Measurements from ENCODE around the gene RHOB.
A peak's percentile ranks its signal among the peaks of the same experiment; 100 is the strongest.

Gene RHOB

GRCh38 chr2:20446917-20447436 lies at the start of gene RHOB:
TSS of gene RHOB (plus strand) at chr2:20447074. CDS start at chr2:20447466, 392 bp downstream.
- Mint-ChIP-seq H3K27ac (peak within 1 kb of the TSS; percentile 79), H3K4me3 (peak within 1 kb of the TSS; percentile 82), H3K9me3 (no peaks in the 10 kb centered on the region), H3K27me3 (peaks cover 3% of the 10 kb centered on the region), H3K4me1 (peaks cover 13% of the 10 kb centered on the region), H3K36me3 (no peaks in the 10 kb centered on the region)
- peak; percentile 99 for ATAC-seq

GRCh38 chr2:20397811-20398447 lies 48.9 kb upstream of the RHOB start:
- Mint-ChIP-seq H3K4me3 (no peak overlapping the region), H3K27ac (no peak overlapping the region), H3K27me3 (peaks cover 21% of the 10 kb centered on the region), H3K9me3 (no peaks in the 10 kb centered on the region), H3K36me3 (no peaks in the 10 kb centered on the region), H3K4me1 (peaks cover 5% of the 10 kb centered on the region)
- ATAC-seq: no peak

GRCh38 chr2:20398956-20399567 lies 47.8 kb upstream of the RHOB start:
- Mint-ChIP-seq H3K27ac (no peak overlapping the region), H3K4me1 (peaks cover 5% of the 10 kb centered on the region), H3K9me3 (no peaks in the 10 kb centered on the region), H3K4me3 (no peak overlapping the region), H3K27me3 (peaks cover 17% of the 10 kb centered on the region), H3K36me3 (no peaks in the 10 kb centered on the region)
- ATAC-seq: no peak

- no peaks in the 10 kb centered on the region for H3K9me3 Mint-ChIP-seq
- H3K4me3 Mint-ChIP-seq: no peak overlapping the region
- H3K36me3 Mint-ChIP-seq: no peaks in the 10 kb centered on the region
- peaks cover 5% of the 10 kb centered on the region for H3K4me1 Mint-ChIP-seq
- ATAC-seq: no peak
- no peak overlapping the region for H3K27ac Mint-ChIP-seq
- H3K27me3 Mint-ChIP-seq: peaks cover 9% of the 10 kb centered on the region
These were observed 46.6 kb upstream of the RHOB start for GRCh38 chr2:20400306-20400705.

GRCh38 chr2:20400787-20401488 lies 45.9 kb upstream of the RHOB start:
- no peaks in the 10 kb centered on the region for H3K9me3 Mint-ChIP-seq
- ATAC-seq: no peak
- no peak overlapping the region for H3K4me3 Mint-ChIP-seq
- H3K27me3 Mint-ChIP-seq: peaks cover 9% of the 10 kb centered on the region
- no peaks in the 10 kb centered on the region for H3K36me3 Mint-ChIP-seq
- H3K4me1 Mint-ChIP-seq: peaks cover 5% of the 10 kb centered on the region
- no peak overlapping the region for H3K27ac Mint-ChIP-seq

- Mint-ChIP-seq H3K4me1 (peaks cover 1% of the 10 kb centered on the region), H3K4me3 (no peak overlapping the region), H3K27ac (no peak overlapping the region), H3K9me3 (no peaks in the 10 kb centered on the region), H3K36me3 (no peaks in the 10 kb centered on the region), H3K27me3 (peaks cover 9% of the 10 kb centered on the region)
- ATAC-seq: no peak
These were observed 45.4 kb upstream of the RHOB start for GRCh38 chr2:20401489-20401835.

- Mint-ChIP-seq H3K4me1 (no peaks in the 10 kb centered on the region), H3K27ac (no peak overlapping the region), H3K36me3 (peaks cover 3% of the 10 kb centered on the region), H3K9me3 (peaks cover 7% of the 10 kb centered on the region), H3K4me3 (no peak overlapping the region), H3K27me3 (peaks cover 9% of the 10 kb centered on the region)
- ATAC-seq: no peak
These were observed 43.0 kb upstream of the RHOB start for GRCh38 chr2:20403774-20404312.

GRCh38 chr2:20404950-20405349 lies 41.9 kb upstream of the RHOB start:
- no peak for ATAC-seq
- Mint-ChIP-seq H3K4me1 (no peaks in the 10 kb centered on the region), H3K36me3 (peaks cover 6% of the 10 kb centered on the region), H3K27me3 (peaks cover 9% of the 10 kb centered on the region), H3K27ac (no peak overlapping the region), H3K9me3 (peaks cover 13% of the 10 kb centered on the region), H3K4me3 (no peak overlapping the region)

GRCh38 chr2:20409039-20409438 lies 37.8 kb upstream of the RHOB start:
- no peak overlapping the region for H3K27ac Mint-ChIP-seq
- no peak for ATAC-seq
- H3K36me3 Mint-ChIP-seq: peaks cover 6% of the 10 kb centered on the region
- H3K9me3 Mint-ChIP-seq: peaks cover 14% of the 10 kb centered on the region
- H3K4me1 Mint-ChIP-seq: peaks cover 11% of the 10 kb centered on the region
- no peak overlapping the region for H3K4me3 Mint-ChIP-seq
- no peaks in the 10 kb centered on the region for H3K27me3 Mint-ChIP-seq

- H3K4me3 Mint-ChIP-seq: no peak overlapping the region
- H3K27me3 Mint-ChIP-seq: no peaks in the 10 kb centered on the region
- H3K9me3 Mint-ChIP-seq: peaks cover 18% of the 10 kb centered on the region
- H3K4me1 Mint-ChIP-seq: peaks cover 11% of the 10 kb centered on the region
- H3K36me3 Mint-ChIP-seq: peaks cover 6% of the 10 kb centered on the region
- ATAC-seq: no peak
- no peak overlapping the region for H3K27ac Mint-ChIP-seq
These were observed 36.2 kb upstream of the RHOB start for GRCh38 chr2:20410556-20411277.

GRCh38 chr2:20411361-20411894 lies 35.4 kb upstream of the RHOB start:
- Mint-ChIP-seq H3K27me3 (no peaks in the 10 kb centered on the region), H3K27ac (no peak overlapping the region), H3K4me3 (no peak overlapping the region), H3K4me1 (peaks cover 11% of the 10 kb centered on the region), H3K9me3 (peaks cover 18% of the 10 kb centered on the region), H3K36me3 (peaks cover 6% of the 10 kb centered on the region)
- ATAC-seq: peak; percentile 86

GRCh38 chr2:20414806-20415205 lies 32.1 kb upstream of the RHOB start:
- no peaks in the 10 kb centered on the region for H3K36me3 Mint-ChIP-seq
- H3K4me1 Mint-ChIP-seq: peaks cover 11% of the 10 kb centered on the region
- no peak overlapping the region for H3K27ac Mint-ChIP-seq
- H3K27me3 Mint-ChIP-seq: no peaks in the 10 kb centered on the region
- no peak overlapping the region for H3K4me3 Mint-ChIP-seq
- ATAC-seq: no peak
- peaks cover 6% of the 10 kb centered on the region for H3K9me3 Mint-ChIP-seq

- Mint-ChIP-seq H3K9me3 (peaks cover 4% of the 10 kb centered on the region), H3K4me3 (no peak overlapping the region), H3K27ac (no peak overlapping the region), H3K27me3 (no peaks in the 10 kb centered on the region), H3K4me1 (peaks cover 11% of the 10 kb centered on the region), H3K36me3 (no peaks in the 10 kb centered on the region)
- no peak for ATAC-seq
These were observed 31.4 kb upstream of the RHOB start for GRCh38 chr2:20415511-20415918.

GRCh38 chr2:20416723-20417122 lies 30.2 kb upstream of the RHOB start:
- Mint-ChIP-seq H3K4me3 (no peak overlapping the region), H3K9me3 (peaks cover 4% of the 10 kb centered on the region), H3K36me3 (no peaks in the 10 kb centered on the region), H3K27me3 (no peaks in the 10 kb centered on the region), H3K4me1 (peaks cover 5% of the 10 kb centered on the region), H3K27ac (no peak overlapping the region)
- no peak for ATAC-seq

Data from stimulated activated memory B cell treated with anti-CD40 and anti-IgM and Interleukin-4, amounts not matched to agents 10 μg/mL and 1 μg/mL and 100 μg/mL, for 72 hours (primary cell).